MM.1S (cell line): ENCODE results near the gene MAPK10.

Source experiments
- DNase-seq: peaks from one replicate; pipeline ENCODE4 v3.0.0-alpha.2; 2015
- H2AFZ ChIP-seq: fragments of 300-600 bp; sonication (generic); 2 replicates; pipeline ENCODE4 v1.6.0; 2016; ENCODE audit warnings: antibody characterized with exemption, low read length
- H3F3A ChIP-seq: fragments of 300-600 bp; sonication (generic); 2 replicates; pipeline ENCODE4 v1.6.1; 2016; ENCODE audit warnings: mild to moderate bottlenecking, antibody characterized with exemption, low read length, moderate library complexity, mixed read lengths; ENCODE audit not compliant: insufficient read depth
- H3K27ac ChIP-seq: fragments of 300-600 bp; sonication (generic); 2 replicates; pipeline ENCODE4 v1.5.1; 2016; ENCODE audit warnings: mild to moderate bottlenecking, low read length
- H3K27me3 ChIP-seq: fragments of 300-600 bp; sonication (generic); replicated peaks from 2 replicates; pipeline ENCODE4 v1.6.0; 2016; ENCODE audit warnings: low read length; ENCODE audit not compliant: insufficient read depth
- H3K36me3 ChIP-seq: fragments of 300-600 bp; sonication (generic); replicated peaks from 2 replicates; pipeline ENCODE4 v1.6.1; 2016; ENCODE audit warnings: mild to moderate bottlenecking, low read length, mixed read lengths; ENCODE audit not compliant: insufficient read depth
- H3K4me1 ChIP-seq: fragments of 300-600 bp; sonication (generic); 2 replicates; pipeline ENCODE4 v1.6.1; 2016; ENCODE audit warnings: low read length, mixed read lengths
- H3K4me2 ChIP-seq: fragments of 300-600 bp; sonication (generic); 2 replicates; pipeline ENCODE4 v1.6.0; 2016; ENCODE audit warnings: low read depth, low read length
- H3K4me3 ChIP-seq: fragments of 300-600 bp; sonication (generic); 2 replicates; pipeline ENCODE4 v1.5.1; 2016; ENCODE audit warnings: low read length, mixed read lengths
- H3K79me2 ChIP-seq: fragments of 300-600 bp; sonication (generic); 2 replicates; pipeline ENCODE4 v1.6.1; 2016; ENCODE audit warnings: mixed run types, low read length, mixed read lengths
- H3K9ac ChIP-seq: fragments of 300-600 bp; sonication (generic); 2 replicates; pipeline ENCODE4 v1.6.1; 2016; ENCODE audit warnings: low read length, mixed read lengths
- H3K9me2 ChIP-seq: fragments of 300-600 bp; sonication (generic); replicated peaks from 2 replicates; pipeline ENCODE4 v1.6.1; 2016; ENCODE audit warnings: mild to moderate bottlenecking, low read length, mixed read lengths; ENCODE audit not compliant: insufficient read depth
- H3K9me3 ChIP-seq: fragments of 300-600 bp; sonication (generic); replicated peaks from 2 replicates; pipeline ENCODE4 v1.6.1; 2016; ENCODE audit warnings: mild to moderate bottlenecking, low read length, mixed read lengths; ENCODE audit not compliant: insufficient read depth
- H4K20me1 ChIP-seq: fragments of 300-600 bp; sonication (generic); 2 replicates; pipeline ENCODE4 v1.6.1; 2016; ENCODE audit warnings: mild to moderate bottlenecking, low read length, moderate library complexity, mixed read lengths; ENCODE audit not compliant: insufficient read depth
- EZH2 ChIP-seq: fragments of 300-600 bp; sonication (generic); optimal IDR thresholded peaks from 2 replicates; pipeline ENCODE3; 2017; ENCODE audit warnings: low read depth, mild to moderate bottlenecking, antibody characterized with exemption, low read length, mixed read lengths
- EZH2phosphoT487 ChIP-seq: fragments of 300-600 bp; sonication (generic); IDR thresholded peaks from 2 replicates; pipeline ENCODE4 v1.6.1; 2018; ENCODE audit warnings: antibody characterized with exemption, low read length
- TF ChIP-seq, protein P1 (sequence below): fragments of 300-600 bp; sonication (generic); IDR thresholded peaks from 2 replicates; pipeline ENCODE4 v1.5.1; 2016; ENCODE audit warnings: antibody characterized with exemption, low read length, mixed read lengths

MAPK10 gene

DNA sequence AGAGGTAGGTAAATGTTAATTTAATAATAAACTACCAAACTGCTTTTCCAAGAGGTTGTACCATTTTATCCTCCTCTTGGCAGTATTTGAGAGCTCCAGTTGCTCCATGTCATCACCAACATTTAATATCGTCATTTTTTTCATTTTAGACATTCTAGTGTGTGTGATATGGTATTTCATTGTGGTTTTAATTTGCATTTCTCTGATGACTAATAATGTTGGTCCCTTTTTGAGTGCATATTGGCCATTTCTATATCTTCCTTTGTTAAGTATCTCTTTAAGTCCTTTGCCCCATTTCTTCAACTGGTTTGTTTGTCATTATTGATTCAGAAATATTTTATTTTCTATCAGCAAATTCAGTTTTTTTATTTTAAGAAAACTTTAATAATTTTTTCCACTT is 88.8 kb downstream of the MAPK10 start:
- no peaks in the 10 kb centered on the region for H4K20me1 ChIP-seq
- no peaks in the 10 kb centered on the region for H3F3A ChIP-seq
- no peak overlapping the region for H3K4me2 ChIP-seq
- H3K36me3 ChIP-seq, result no peaks in the 10 kb centered on the region
- no peaks in the 10 kb centered on the region; the same call in 1 of the 2 replicates for H3K9me2 ChIP-seq
- no peak overlapping the region for H2AFZ ChIP-seq
- no peak overlapping the region for H3K27ac ChIP-seq
- no peaks in the 10 kb centered on the region for H3K27me3 ChIP-seq
- H3K9me3 ChIP-seq, result no peaks in the 10 kb centered on the region
- H3K9ac ChIP-seq, result no peak overlapping the region
- H3K4me1 ChIP-seq, result no peaks in the 10 kb centered on the region
- TF ChIP-seq EZH2phosphoT487 (no peak), EZH2 (no peak)
- TF ChIP-seq, protein P1, sequence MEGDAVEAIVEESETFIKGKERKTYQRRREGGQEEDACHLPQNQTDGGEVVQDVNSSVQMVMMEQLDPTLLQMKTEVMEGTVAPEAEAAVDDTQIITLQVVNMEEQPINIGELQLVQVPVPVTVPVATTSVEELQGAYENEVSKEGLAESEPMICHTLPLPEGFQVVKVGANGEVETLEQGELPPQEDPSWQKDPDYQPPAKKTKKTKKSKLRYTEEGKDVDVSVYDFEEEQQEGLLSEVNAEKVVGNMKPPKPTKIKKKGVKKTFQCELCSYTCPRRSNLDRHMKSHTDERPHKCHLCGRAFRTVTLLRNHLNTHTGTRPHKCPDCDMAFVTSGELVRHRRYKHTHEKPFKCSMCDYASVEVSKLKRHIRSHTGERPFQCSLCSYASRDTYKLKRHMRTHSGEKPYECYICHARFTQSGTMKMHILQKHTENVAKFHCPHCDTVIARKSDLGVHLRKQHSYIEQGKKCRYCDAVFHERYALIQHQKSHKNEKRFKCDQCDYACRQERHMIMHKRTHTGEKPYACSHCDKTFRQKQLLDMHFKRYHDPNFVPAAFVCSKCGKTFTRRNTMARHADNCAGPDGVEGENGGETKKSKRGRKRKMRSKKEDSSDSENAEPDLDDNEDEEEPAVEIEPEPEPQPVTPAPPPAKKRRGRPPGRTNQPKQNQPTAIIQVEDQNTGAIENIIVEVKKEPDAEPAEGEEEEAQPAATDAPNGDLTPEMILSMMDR, result no peak
- DNase-seq, result no peak
- no peak overlapping the region for H3K4me3 ChIP-seq
- H3K79me2 ChIP-seq, result no peaks in the 10 kb centered on the region

DNA sequence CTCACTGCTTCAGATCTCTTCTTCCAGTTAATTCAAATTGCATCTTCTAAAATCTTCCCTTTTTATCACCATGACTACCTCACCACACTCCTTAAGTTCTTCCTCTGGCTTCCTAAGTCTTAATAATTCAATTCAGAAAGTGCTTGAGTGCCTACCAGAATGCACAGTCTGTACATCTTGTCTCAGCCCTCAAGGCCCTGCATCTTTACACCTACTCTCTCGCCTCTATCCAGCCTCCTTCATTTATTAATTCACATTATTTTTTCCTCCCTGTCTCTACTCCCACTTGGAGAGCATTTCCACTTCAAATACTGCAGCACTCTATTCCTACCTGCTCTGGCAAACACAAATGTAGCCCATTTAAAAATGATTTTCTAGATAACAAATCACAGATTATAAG is 90.5 kb downstream of the MAPK10 start:
- no peaks in the 10 kb centered on the region for H3K4me1 ChIP-seq
- H3K27ac ChIP-seq, result no peak overlapping the region
- DNase-seq, result no peak
- no peaks in the 10 kb centered on the region for H3K27me3 ChIP-seq
- no peak overlapping the region for H3K4me3 ChIP-seq
- H3K9me2 ChIP-seq, result no peaks in the 10 kb centered on the region; the same call in 1 of the 2 replicates
- H3K9ac ChIP-seq, result no peak overlapping the region
- no peaks in the 10 kb centered on the region for H3K79me2 ChIP-seq
- H2AFZ ChIP-seq, result no peak overlapping the region
- TF ChIP-seq EZH2phosphoT487, result no peak
- TF ChIP-seq, protein P1, result no peak
- no peak for TF ChIP-seq EZH2
- H4K20me1 ChIP-seq, result no peaks in the 10 kb centered on the region
- H3K4me2 ChIP-seq, result no peak overlapping the region
- H3K36me3 ChIP-seq, result no peaks in the 10 kb centered on the region
- H3K9me3 ChIP-seq, result no peaks in the 10 kb centered on the region
- no peaks in the 10 kb centered on the region for H3F3A ChIP-seq

DNA sequence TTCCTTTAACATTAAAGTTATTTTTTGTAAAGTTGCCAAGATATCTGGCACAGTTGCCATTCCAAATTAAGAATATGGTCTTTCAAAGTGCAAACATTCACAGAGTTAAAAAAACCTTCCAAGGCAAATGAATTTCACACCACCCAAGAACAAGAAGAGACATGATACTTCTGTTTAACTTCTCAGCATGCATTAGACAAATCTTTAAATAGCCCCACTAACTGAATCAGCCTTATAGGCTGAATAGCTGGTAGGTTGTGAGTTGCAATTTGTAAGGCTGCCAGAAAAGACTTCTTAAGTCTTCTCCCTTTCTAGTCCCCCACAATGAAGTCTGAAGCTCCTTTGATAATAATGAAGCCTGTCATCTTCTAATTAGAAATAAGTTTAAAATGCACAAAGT is 95.6 kb downstream of the MAPK10 start:
- Histone ChIP-seq H2AFZ (no peak overlapping the region), H3F3A (no peaks in the 10 kb centered on the region), H3K9me3 (no peaks in the 10 kb centered on the region), H3K9me2 (no peaks in the 10 kb centered on the region), H3K36me3 (no peaks in the 10 kb centered on the region), H3K27me3 (no peaks in the 10 kb centered on the region), H3K4me1 (no peaks in the 10 kb centered on the region), H4K20me1 (no peaks in the 10 kb centered on the region), H3K27ac (no peak overlapping the region), H3K4me2 (no peak overlapping the region), H3K4me3 (no peak overlapping the region), H3K79me2 (no peaks in the 10 kb centered on the region), H3K9ac (no peak overlapping the region)
- no peak for DNase-seq
- TF ChIP-seq EZH2phosphoT487, result no peak
- no peak for TF ChIP-seq EZH2

DNA sequence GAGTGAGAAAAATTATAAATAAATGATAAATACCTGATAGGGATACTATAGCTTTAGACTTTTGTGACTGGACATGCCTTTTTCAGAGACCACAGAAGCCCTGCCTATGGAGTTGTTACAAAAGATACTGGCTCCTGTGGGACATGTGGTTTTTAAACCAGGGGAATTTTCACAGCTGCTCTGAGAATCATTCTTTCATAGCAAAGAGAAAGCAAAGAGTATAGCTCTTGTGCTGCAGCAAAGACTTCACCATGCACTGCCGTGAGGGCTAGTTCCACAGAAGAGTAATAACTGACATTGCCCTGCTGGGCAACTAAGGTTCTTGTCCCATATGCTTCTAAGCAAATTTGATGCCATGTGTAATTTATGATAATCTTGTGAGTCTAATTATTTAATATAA is 98.2 kb downstream of the MAPK10 start:
- Histone ChIP-seq H3K9ac (no peak overlapping the region), H3K4me2 (no peak overlapping the region), H3K4me1 (no peaks in the 10 kb centered on the region)

More for the DNA sequence above, 98.2 kb downstream of the MAPK10 start:
- H2AFZ ChIP-seq, result no peak overlapping the region
- H4K20me1 ChIP-seq, result no peaks in the 10 kb centered on the region
- no peaks in the 10 kb centered on the region for H3K9me3 ChIP-seq
- no peak overlapping the region for H3K4me3 ChIP-seq
- no peaks in the 10 kb centered on the region for H3K79me2 ChIP-seq
- DNase-seq, result no peak
- no peaks in the 10 kb centered on the region for H3K27me3 ChIP-seq
- H3K36me3 ChIP-seq, result no peaks in the 10 kb centered on the region
- no peaks in the 10 kb centered on the region for H3F3A ChIP-seq
- H3K27ac ChIP-seq, result no peak overlapping the region
- no peaks in the 10 kb centered on the region for H3K9me2 ChIP-seq
- TF ChIP-seq, protein P1, result no peak
